Natural killer cell (primary cell): Measurements from ENCODE around the gene DRC3. TPM values are rescaled to one million over a fixed set of nuclear protein-coding genes. Genes with fewer than 3 reads are reported as not detected.

Experiments
- ATAC-seq, 3 donors: fragments of 150-1000 bp in 2 of 3; fragments of 200-7000 bp in 1 of 3; cut with Tn5 transposase; 1 replicate in 1 of 3; 2 replicates in 2 of 3; pipeline ENCODE4 v1.10.0; 2021; ENCODE audit warnings: mild to moderate bottlenecking in 2 of 3, moderate library complexity in 2 of 3
- DNase-seq, 2 donors: peaks; one replicate each; pipeline versions ENCODE4 v3.0.0 to v3.0.0-alpha.2; 2013 to 2021; ENCODE audit warnings: mixed read lengths in 1 of 2
- H3K27ac ChIP-seq: one replicate; pipeline ENCODE4 v1.5.1; 2013; ENCODE audit warnings: mild to moderate bottlenecking, low read length
- H3K27me3 ChIP-seq: one replicate; pipeline ENCODE4 v1.6.1; 2013; ENCODE audit warnings: low read length; ENCODE audit not compliant: control insufficient read depth, insufficient read depth
- H3K36me3 ChIP-seq: one replicate; pipeline ENCODE4 v1.6.1; 2013; ENCODE audit warnings: low read length; ENCODE audit not compliant: control insufficient read depth, insufficient read depth
- H3K4me1 ChIP-seq: one replicate; pipeline ENCODE4 v1.6.1; 2013; ENCODE audit warnings: low read length; ENCODE audit not compliant: control insufficient read depth, insufficient read depth
- H3K4me3 ChIP-seq: one replicate; pipeline ENCODE4 v1.5.1; 2013; ENCODE audit warnings: low read length
- H3K9me3 ChIP-seq: one replicate; pipeline ENCODE4 v1.6.1; 2013; ENCODE audit warnings: low read length; ENCODE audit not compliant: control insufficient read depth, insufficient read depth
- H3K27ac Mint-ChIP-seq, 2 donors: one replicate each; pipeline ENCODE4 v1.8.0; 2022; ENCODE audit warnings: mild to moderate bottlenecking in 2 of 2, mixed read lengths in 2 of 2, moderate library complexity in 1 of 2
- H3K27me3 Mint-ChIP-seq, 2 donors: one replicate each; pipeline ENCODE4 v1.8.0; 2022; ENCODE audit warnings: low read depth in 2 of 2, mixed read lengths in 2 of 2
- H3K36me3 Mint-ChIP-seq: one replicate; pipeline ENCODE4 v1.8.0; 2022; ENCODE audit warnings: mixed read lengths
- H3K4me1 Mint-ChIP-seq, 2 donors: one replicate each; pipeline ENCODE4 v1.8.0; 2022; ENCODE audit warnings: mixed read lengths in 2 of 2
- H3K4me3 Mint-ChIP-seq: one replicate; pipeline ENCODE4 v1.8.0; 2022; ENCODE audit warnings: mild to moderate bottlenecking, moderate library complexity, mixed read lengths
- H3K9me3 Mint-ChIP-seq, 2 donors: one replicate each; pipeline ENCODE4 v1.8.0; 2022; ENCODE audit warnings: mixed read lengths in 2 of 2
- WGBS: methylation state at CpG from one replicate; pipeline ENCODE4 v1.1.7; 2013; ENCODE audit warnings: missing lambda C conversion rate; ENCODE audit not compliant: insufficient coverage; 5-methylcytosine and 5-hydroxymethylcytosine counted together
- intact Hi-C: fragments of 100-400 bp; cut with micrococcal nuclease; formaldehyde crosslinking; loops from one replicate; pipeline ENCODE4 v1.14.2; 2022
- total RNA-seq, 4 donors: library from RNA; stranded (reverse); fragments of 120-200 nt in 1 of 4; gene quantifications; one replicate each; pipeline versions ENCODE4 v1.2.3 to v1.2.4, GENCODE V29; 2013 to 2022
- TF ChIP-seq, protein P1 (sequence below): fragments of 200-600 bp; IDR thresholded peaks from one replicate; pipeline ENCODE4 v1.8.0; 2022; ENCODE audit warnings: antibody characterized with exemption

Gene DRC3
- total RNA-seq, 3 donors from 2014 or later (not counting 1 experiment from before 2014, with no cell fraction given), result 0.26 to 0.78 TPM; not detected in 1

DNA sequence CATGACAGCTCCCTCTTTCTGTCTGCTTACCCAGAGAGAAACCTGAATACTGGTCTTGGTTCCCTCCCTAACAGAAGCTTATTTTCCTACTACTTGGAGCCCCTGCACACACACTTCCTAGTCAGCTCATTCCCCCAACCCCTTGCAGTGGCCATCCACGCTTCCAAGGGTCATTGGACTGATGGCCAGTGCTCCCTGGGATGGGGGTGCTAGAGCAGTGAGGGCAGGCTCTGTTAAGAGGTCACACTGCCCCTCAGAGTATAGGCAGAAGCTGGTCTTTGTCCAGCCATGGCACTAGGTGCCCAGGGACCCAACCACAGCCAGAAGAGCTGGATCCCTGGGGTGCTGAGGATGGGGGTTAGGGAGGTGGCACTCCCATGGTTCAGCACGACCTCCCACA is 12.5 kb downstream of the DRC3 start:
- no peak overlapping the region for H3K27ac Mint-ChIP-seq
- TF ChIP-seq, protein P1, sequence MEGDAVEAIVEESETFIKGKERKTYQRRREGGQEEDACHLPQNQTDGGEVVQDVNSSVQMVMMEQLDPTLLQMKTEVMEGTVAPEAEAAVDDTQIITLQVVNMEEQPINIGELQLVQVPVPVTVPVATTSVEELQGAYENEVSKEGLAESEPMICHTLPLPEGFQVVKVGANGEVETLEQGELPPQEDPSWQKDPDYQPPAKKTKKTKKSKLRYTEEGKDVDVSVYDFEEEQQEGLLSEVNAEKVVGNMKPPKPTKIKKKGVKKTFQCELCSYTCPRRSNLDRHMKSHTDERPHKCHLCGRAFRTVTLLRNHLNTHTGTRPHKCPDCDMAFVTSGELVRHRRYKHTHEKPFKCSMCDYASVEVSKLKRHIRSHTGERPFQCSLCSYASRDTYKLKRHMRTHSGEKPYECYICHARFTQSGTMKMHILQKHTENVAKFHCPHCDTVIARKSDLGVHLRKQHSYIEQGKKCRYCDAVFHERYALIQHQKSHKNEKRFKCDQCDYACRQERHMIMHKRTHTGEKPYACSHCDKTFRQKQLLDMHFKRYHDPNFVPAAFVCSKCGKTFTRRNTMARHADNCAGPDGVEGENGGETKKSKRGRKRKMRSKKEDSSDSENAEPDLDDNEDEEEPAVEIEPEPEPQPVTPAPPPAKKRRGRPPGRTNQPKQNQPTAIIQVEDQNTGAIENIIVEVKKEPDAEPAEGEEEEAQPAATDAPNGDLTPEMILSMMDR, result no peak
- no peaks in the 10 kb centered on the region for H3K9me3 Mint-ChIP-seq
- no peaks in the 10 kb centered on the region for H3K36me3 Mint-ChIP-seq
- DNase-seq, result no peak
- Histone ChIP-seq H3K4me1 (no peaks in the 10 kb centered on the region), H3K27me3 (no peaks in the 10 kb centered on the region), H3K27ac (no peak overlapping the region), H3K4me3 (no peak overlapping the region), H3K36me3 (no peaks in the 10 kb centered on the region), H3K9me3 (no peaks in the 10 kb centered on the region)
- H3K4me3 Mint-ChIP-seq, result no peak overlapping the region
- no peak for ATAC-seq
- intact Hi-C loops, result no loop called here
- 72% methylated on average over 2 of the region's 2 CpGs for whole genome bisulfite sequencing
- H3K4me1 Mint-ChIP-seq, result no peaks in the 10 kb centered on the region
- no peaks in the 10 kb centered on the region for H3K27me3 Mint-ChIP-seq

DNA sequence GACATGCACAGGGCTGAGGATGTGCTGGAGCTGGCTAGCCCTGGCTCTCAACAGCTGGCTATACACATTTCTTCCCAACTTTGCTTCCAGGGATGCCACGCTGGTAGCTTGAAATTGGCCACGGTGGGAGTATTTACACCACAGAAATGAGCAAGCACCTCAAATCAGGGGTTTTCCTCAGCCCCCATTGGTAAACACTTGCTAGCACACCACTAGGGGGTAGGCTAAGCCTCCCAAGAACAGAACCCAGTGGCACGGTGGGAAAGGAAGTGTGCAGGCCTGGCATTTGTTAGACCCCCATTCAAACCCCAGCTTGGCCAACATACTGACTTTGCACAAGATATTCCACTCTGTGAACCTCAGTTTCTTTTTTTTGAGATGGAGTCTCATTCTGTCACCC is 12.9 kb downstream of the DRC3 start:
- Mint-ChIP-seq H3K4me1 (no peaks in the 10 kb centered on the region), H3K4me3 (no peak overlapping the region), H3K9me3 (no peaks in the 10 kb centered on the region), H3K36me3 (no peaks in the 10 kb centered on the region), H3K27me3 (no peaks in the 10 kb centered on the region), H3K27ac (no peak overlapping the region)
- no peaks in the 10 kb centered on the region for H3K27me3 ChIP-seq
- WGBS, result 62% methylated on average over 3 of the region's 3 CpGs
- TF ChIP-seq, protein P1, result no peak
- ATAC-seq (no peak), DNase-seq (peak in 1 of 2 donors; percentile 31)
- H3K36me3 ChIP-seq, result no peaks in the 10 kb centered on the region
- H3K9me3 ChIP-seq, result no peaks in the 10 kb centered on the region
- no peaks in the 10 kb centered on the region for H3K4me1 ChIP-seq
- H3K4me3 ChIP-seq, result no peak overlapping the region
- intact Hi-C loops, result no loop called here
- no peak overlapping the region for H3K27ac ChIP-seq

- TF ChIP-seq, protein P1, result no peak
- Mint-ChIP-seq H3K4me3 (no peak overlapping the region), H3K27me3 (no peaks in the 10 kb centered on the region), H3K4me1 (no peaks in the 10 kb centered on the region), H3K27ac (no peak overlapping the region), H3K36me3 (no peaks in the 10 kb centered on the region), H3K9me3 (no peaks in the 10 kb centered on the region)
- ATAC-seq (no peak), DNase-seq (no peak)
- 79% methylated on average over 6 of the region's 7 CpGs for WGBS
- no peak overlapping the region for H3K4me3 ChIP-seq
- intact Hi-C loops, result no loop called here
- H3K27ac ChIP-seq, result no peak overlapping the region
- H3K4me1 ChIP-seq, result no peaks in the 10 kb centered on the region
- no peaks in the 10 kb centered on the region for H3K27me3 ChIP-seq
- H3K36me3 ChIP-seq, result no peaks in the 10 kb centered on the region
- H3K9me3 ChIP-seq, result no peaks in the 10 kb centered on the region
Measured at GRCh38 chr17:17987187-17987896, 14.7 kb downstream of the DRC3 start.

GRCh38 chr17:17987901-17988300 is 15.2 kb downstream of the DRC3 start:
- DNase-seq (no peak), ATAC-seq (no peak)
- H3K27me3 ChIP-seq, result no peaks in the 10 kb centered on the region
- WGBS, result 93% methylated on average over 14 of the region's 14 CpGs
- Mint-ChIP-seq H3K27ac (no peak overlapping the region), H3K36me3 (no peaks in the 10 kb centered on the region), H3K4me3 (no peak overlapping the region), H3K27me3 (no peaks in the 10 kb centered on the region), H3K4me1 (no peaks in the 10 kb centered on the region), H3K9me3 (no peaks in the 10 kb centered on the region)
- no peaks in the 10 kb centered on the region for H3K36me3 ChIP-seq
- TF ChIP-seq, protein P1, result no peak
- no peaks in the 10 kb centered on the region for H3K9me3 ChIP-seq
- intact Hi-C loops, result no loop called here
- H3K27ac ChIP-seq, result no peak overlapping the region
- no peak overlapping the region for H3K4me3 ChIP-seq
- no peaks in the 10 kb centered on the region for H3K4me1 ChIP-seq
